IPS-18c (cell line): ENCODE results near the gene SAA1.
"Not testable (repeated sequence)": the region's sequence is repeated elsewhere in the genome, so short reads cannot be mapped to it uniquely, and the experiment has no call there.

Source experiments
- H3K4me3 ChIP-seq: 2 replicates; pipeline ENCODE4 v1.7.0; 2013; ENCODE audit warnings: low read depth, mild to moderate bottlenecking, low read length, moderate library complexity; ENCODE audit not compliant: insufficient read depth
- H3K9me3 ChIP-seq: one replicate; pipeline ENCODE4 v1.6.1; 2013; ENCODE audit warnings: mild to moderate bottlenecking, low read length, moderate library complexity; ENCODE audit not compliant: control insufficient read depth, insufficient read depth

Gene SAA1

DNA sequence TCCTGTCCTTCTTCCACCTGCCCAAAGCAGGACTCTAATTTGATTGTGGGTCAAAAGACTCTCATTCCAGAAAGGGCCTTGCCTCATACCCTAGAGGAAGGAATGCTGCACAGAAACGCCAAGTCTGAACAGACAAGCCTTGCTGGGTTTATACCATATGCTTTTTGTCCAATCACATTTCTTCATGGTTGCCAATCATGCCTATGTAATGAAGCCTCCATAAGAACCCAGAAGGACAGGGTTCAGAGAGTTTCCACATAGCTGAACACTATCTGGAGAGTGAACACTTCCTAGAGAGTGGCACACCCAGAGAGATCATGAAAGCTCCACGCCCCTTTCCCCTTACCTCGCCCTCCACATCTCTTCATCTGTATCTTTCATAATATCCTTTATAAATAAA is 12.8 kb upstream of the SAA1 start:
- no peak overlapping the region for H3K4me3 ChIP-seq
- no peaks in the 10 kb centered on the region for H3K9me3 ChIP-seq

DNA sequence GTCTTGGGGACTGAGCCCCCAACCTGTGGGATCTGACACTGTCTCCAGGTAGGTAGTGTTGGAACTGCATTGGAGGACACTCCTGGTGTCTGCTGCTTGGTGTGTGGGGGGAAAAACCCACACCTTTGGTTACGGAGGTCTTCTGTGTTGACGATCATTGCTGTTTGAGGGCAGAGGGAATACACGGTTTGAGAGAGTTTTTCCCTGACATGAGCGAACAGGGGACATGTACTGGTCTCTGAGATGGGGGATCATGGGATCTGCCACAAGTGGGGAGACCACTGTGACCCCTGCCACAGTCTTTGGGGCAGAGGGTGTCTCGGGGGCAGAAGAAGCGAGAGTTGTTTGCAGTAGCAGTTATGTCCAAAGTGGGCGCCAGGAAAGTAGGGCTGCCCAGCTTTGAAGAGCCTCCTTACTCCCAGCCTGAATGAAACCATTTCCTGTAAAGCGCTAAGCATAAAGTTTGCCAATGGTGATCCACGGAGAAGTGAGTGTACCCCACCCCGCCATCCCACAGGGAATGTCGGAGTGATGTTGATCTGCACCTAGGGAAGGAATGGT is 12.2 kb upstream of the SAA1 start:
- H3K9me3 ChIP-seq = no peaks in the 10 kb centered on the region

DNA sequence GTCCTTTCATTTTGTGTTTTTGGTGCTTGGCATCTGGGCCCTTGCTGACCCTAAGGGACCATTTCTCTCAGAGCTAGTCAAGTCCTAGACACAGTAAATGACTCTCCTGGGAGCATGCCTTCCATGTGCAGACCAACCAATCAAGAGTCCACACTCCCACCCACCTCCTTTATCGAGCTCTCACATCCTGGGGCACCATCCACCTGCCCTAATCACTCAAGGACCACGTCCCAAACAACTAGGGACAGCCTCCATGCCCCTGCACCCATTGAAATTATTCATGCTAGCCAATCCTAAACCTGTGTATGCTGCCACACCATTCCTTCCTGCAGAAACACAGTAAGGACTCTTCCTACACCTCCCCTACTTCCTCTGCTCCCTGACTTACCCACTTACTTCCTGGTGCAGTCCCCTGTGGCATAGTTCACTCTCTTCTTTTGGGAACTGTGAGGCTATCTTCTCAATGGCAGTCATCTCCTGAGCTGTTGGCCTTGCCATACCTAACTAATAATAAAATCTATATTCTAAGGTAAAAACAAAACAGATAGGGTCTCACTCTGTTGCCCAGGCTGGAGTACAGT is 11.2 kb upstream of the SAA1 start:
- no peak overlapping the region for H3K4me3 ChIP-seq

More for the DNA sequence above, 12.2 kb upstream of the SAA1 start:
- H3K4me3 ChIP-seq = no peak overlapping the region

DNA sequence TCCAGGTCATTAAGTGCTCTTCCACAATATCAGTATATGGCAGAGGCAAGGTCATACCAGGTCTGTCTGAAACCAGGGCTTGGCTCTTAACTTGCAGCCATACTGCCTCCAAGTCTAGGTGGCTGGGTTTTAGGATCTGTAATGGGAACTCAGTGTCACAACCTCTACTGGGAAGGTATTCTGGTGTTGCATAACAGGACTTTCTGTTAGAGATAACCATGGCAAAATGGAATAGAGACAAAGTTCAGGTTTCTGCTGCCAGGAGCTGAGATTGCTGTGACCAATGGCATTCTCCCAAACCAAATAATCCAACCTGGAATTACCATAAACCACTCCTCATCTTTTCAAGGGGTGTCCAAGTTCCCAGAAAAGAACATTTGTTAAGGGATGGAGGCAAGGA is 6.8 kb upstream of the SAA1 start:
- Histone ChIP-seq H3K9me3 (no peaks in the 10 kb centered on the region), H3K4me3 (no peak overlapping the region)

More for the DNA sequence above, 11.2 kb upstream of the SAA1 start:
- H3K9me3 ChIP-seq = no peaks in the 10 kb centered on the region

DNA sequence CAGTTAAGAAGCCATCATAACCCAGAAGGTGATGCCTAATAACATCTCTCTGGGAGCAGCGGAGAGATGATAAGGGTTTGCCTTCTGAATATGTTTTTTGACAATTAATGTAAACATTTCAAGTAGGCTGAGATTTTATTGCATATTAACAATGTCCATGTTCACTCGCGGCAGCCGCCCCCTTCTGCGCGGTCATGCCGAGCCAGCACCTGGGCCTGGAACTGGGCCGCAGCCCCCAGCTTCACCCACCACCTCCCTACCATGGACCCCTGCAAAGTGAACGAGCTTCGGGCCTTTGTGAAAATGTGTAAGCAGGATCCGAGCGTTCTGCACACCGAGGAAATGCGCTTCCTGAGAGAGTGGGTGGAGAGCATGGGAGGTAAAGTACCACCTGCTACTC is 4.3 kb upstream of the SAA1 start:
- Histone ChIP-seq H3K9me3 (no peaks in the 10 kb centered on the region), H3K4me3 (no peak overlapping the region)

DNA sequence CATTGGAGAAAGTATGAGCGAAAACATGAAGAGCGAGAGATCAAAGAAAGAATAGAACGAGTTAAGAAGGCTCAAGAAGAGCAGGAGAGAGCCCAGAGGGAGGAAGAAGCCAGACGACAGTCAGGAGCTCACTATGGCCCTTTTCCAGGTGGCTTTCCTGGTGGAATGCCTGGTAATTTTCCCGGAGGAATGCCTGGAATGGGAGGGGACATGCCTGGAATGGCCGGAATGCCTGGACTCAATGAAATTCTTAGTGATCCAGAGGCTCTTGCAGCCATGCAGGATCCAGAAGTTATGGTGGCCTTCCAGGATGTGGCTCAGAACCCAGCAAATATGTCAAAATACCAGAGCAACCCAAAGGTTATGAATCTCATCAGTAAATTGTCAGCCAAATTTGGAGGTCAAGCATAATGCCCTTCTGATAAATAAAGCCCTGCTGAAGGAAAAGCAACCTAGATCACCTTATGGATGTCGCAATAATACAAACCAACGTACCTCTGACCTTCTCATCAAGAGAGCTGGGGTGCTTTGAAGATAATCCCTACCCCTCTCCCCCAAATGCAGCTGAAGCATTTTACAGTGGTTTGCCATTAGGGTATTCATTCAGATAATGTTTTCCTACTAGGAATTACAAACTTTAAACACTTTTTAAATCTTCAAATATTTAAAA is 3.2 kb upstream of the SAA1 start:
- H3K9me3 ChIP-seq = not testable (repeated sequence)

DNA sequence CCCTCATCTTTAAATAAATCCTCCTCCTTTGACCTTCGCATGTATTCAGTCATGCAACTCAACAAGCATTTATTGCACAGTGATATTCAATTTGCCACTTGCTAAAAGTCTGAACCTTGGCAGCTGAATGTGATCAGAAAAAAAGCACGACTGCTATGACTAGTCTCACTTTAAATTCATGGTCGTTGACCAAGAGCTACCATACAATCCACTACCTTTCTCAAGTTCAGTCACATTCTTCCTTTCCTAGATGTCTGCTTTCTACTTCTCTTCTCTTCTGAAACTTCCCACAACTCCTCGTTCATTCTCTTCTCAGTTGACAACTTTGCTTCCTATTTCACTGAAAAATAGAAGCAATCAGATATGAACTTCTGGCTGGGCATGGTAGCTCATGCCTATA is 2.0 kb upstream of the SAA1 start:
- Histone ChIP-seq H3K4me3 (no peak overlapping the region), H3K9me3 (no peaks in the 10 kb centered on the region)

More for the DNA sequence above, 3.2 kb upstream of the SAA1 start:
- not testable (repeated sequence) for H3K4me3 ChIP-seq

DNA sequence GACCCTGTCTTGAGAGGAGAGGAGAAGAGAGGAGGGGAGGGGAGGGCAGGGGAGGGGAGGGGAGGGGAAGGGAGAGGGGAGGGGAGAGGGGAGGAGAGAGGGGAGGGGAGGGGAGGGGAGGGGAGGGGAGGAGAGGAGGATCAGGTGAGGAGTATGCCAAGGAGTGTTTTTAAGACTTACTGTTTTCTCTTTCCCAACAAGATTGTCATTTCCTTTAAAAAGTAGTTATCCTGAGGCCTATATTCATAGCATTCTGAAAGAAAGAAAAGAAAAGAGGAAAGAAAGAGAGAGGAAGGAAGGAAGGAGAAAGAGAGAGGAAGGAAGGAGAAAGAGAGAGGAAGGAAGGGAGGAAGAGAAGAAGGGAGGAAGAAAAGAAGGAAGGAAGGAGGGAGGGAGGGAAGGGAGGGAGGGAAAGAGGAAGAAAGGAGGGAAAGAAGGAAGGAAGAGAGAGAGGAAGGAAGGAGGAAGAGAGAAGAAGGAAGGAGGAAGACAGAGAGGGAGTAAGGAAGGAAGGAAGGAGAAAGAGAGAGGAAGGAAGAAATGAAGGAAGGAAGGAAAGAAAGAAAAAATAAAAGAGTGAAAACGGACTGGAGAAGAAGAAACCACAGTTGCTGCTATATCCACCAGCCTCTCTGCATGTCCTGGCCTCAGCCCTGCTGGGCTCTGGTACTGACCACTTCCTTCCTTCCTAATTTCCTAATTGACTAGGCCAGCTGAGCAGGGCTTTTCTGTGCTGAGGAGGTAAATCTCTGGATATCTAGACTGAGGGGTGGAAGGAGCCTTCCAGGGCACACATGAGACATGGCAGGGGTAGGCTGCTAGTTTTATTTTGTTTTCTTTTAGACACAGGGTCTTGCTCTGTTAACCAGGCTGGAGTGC is 1.1 kb upstream of the SAA1 start:
- Histone ChIP-seq H3K4me3 (no peak overlapping the region), H3K9me3 (no peaks in the 10 kb centered on the region)

DNA sequence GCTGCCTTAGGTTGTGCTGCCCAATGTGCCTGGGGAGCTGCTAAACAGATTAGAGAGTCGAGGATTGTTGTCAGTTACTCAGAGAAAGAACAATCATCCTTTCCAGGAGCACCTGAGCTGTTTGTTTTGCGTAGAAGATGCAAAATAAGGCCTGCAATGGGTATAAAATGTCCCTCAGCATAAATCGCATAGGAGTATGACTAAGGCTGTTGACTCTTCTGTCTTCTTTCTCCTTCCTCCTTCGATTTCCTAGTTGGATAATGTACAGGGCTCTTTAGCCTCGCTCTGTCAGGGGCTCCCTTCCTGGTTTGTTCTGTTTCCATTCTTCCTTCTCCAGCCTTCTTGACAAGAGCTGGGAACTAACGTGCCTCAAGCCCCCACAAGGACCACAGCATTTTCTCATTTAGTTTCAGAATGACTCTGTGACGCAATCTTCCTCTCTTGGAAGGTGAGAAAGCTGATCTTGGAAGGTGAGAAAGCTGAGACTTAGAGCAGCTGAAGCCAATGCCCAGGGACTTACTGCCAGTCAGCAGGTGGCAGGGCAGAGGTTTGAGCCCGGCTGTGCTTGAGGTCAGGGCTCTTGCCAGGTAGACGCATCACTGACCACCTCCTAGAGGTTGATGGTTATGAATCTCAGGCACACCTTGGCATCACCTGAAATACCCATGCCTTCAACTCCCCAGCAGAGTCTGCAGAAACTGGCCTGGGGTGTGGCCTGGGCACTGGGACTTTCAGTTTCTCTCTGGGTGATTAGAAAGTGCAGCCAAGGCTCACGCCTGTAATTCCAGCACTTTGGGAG is 1.5 kb downstream of the SAA1 start:
- not testable (repeated sequence) for H3K9me3 ChIP-seq, H3K4me3 ChIP-seq

DNA sequence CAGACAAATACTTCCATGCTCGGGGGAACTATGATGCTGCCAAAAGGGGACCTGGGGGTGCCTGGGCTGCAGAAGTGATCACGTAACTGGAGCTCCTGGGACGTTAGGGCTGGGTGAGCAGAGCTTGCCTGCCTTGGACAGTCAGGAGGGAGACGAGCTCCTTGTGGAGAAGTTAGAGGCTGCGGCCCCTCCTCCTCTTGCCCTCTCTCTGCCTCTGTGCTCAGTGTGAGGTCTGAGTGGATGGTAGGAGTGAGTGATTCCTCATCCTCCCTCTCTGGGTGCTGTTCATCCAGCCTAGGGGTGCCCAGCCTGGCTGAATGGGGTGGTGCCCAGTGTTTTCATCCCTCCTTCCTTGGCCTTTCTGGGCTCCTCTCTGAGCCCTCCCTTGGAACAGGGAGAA is 3.2 kb downstream of the SAA1 start:
- H3K9me3 ChIP-seq, H3K4me3 ChIP-seq: not testable (repeated sequence)

DNA sequence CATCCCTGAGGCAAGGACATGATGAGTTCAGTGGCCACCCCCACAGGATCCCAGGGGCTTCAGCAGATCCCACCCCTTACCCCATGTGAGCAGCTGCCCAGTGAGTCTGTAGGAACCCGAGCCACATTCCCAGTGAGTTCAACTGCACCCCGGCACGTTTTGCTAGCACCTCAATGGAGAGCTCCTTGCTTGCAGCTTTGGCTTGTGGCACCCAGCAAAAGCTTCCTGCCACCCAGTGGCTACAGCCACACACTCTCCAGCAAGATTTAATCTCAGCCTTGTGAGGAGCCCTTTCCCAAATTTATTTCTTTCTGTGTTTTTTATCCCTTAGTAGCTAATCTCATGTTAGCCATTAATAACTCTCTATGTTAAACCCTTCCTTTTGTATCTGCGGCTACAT is 4.0 kb downstream of the SAA1 start:
- H3K4me3 ChIP-seq = no peak overlapping the region
- H3K9me3 ChIP-seq = no peaks in the 10 kb centered on the region

DNA sequence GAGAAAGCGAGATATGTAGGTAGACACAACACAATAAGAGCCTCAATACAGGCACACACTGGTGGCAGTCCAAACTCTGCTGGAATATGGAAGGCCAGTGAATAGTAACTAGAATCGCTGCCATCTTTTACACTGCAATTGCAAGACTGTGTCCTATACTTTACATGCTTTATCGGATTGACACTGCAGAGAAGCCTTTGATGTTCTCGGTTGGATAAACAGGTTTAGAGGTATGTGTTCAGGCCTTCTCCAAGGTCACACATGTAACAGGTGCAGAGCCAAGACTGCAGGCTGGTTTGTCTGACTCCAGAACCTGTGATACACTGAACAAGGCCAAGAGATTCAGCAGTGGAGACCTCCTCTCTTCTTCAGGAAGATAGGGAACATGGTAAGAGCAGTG is 5.1 kb downstream of the SAA1 start:
- Histone ChIP-seq H3K9me3 (no peaks in the 10 kb centered on the region), H3K4me3 (no peak overlapping the region)

DNA sequence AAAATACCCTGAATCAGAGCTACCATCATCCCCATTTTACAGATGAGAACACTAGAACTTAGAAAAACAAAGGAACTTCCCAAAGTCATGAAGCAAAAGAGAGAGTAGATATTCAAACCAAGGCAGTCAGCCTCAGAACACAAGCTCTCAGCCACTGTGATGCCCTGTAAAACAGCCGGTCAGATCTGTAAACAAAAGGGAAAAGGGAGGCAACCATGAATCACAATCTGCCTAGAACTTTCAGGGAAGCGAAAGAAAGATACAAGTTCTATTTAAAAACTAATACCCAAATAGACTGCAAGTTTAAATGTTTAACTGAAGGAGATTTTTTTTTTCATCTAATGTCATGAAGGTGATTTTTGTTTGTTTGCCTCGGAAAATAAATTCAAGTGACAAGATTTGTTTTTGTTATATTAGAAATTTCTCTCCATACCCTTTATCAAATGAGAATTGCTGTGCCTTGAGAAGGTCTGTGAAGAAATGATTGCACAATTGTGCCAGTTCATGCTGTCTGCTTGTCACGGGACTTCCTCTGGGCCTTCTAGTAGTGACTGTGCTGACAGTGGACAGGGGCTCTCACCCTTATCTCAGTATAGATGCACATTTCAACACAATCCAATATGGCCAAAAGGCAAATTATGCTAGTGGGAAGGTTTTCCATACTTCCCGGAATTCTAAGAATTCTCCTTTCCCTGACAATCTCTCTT is 11.7 kb downstream of the SAA1 start:
- Histone ChIP-seq H3K9me3 (no peaks in the 10 kb centered on the region), H3K4me3 (no peak overlapping the region)

DNA sequence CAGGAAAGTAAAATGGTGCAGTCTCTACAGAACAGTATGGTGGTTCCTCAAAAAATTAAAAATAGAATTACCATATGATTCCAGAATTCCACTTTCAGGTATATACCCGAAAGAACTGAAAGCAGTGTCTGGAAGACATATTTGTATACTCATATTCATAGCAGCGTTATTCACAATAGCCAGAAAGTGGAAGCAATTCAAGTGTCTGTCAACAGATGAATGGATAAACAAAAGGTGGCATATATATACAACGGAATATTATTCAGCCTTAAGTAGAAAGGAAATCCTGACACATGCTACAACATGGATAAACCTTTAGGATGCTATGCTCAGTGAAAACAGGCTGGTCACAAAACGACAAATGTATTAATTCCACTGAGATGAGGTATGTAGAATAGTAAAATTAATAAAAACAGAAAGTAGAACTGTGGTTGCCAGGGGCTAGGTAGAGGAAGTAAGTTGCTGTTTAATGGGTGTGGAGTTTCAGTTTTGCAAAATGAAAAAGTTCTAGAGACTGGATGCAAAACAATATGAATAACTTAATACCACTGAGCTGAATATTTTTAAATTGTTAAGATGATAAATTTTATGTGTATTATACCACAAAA is 14.5 kb downstream of the SAA1 start:
- H3K9me3 ChIP-seq = no peaks in the 10 kb centered on the region
- no peak overlapping the region for H3K4me3 ChIP-seq

DNA sequence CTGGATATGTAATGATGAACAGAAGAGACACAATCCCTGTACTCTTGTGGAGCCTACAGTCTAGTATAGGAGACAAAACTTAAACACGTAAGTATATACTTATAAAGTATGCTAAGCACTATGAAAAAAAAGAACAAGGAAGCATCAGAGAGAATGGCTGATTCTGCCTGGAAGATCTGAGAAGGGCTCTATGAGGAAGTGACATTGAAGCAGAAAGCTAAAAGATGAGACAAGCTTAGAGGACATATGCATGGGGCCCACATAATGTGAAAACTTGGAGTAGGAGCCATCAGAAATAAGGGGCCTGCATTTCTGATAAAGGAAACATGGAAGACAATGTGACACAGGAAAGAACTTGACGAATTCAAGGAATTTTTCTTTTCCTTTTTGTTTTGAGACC is 16.6 kb downstream of the SAA1 start:
- H3K9me3 ChIP-seq = no peaks in the 10 kb centered on the region
- H3K4me3 ChIP-seq = no peak overlapping the region

DNA sequence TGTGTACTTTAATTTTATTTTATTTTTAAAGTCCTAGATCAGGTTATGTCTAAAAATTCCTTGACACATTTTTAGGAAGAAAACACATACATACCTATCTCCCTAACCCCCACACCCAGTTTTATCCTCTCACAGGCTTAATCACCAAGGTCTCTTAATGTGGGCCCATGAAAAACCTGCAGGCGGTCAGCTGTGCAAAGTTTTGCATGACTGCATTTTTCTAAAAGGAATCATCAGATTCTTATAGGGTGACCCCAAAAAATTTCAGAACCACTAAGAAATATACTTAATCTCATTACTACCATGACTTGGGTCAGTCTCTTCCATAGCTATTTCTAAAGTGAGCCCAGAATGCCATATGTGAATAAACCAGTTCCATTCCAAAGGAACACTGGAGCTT is 19.8 kb downstream of the SAA1 start:
- Histone ChIP-seq H3K9me3 (no peaks in the 10 kb centered on the region), H3K4me3 (no peak overlapping the region)
